GM12875 (cell line): ENCODE results near the gene CEP20.

ENCODE experiments used
- H3K4me3 ChIP-seq: one replicate; pipeline ENCODE4 v1.5.1; 2011; ENCODE audit warnings: low read depth, low read length, control low read depth
- CTCF ChIP-seq: IDR thresholded peaks from 2 replicates; pipeline ENCODE4 v1.5.1; 2011; ENCODE audit warnings: low read depth, mild to moderate bottlenecking, control low read depth, inconsistent platforms, low read length, moderate library complexity, borderline replicate concordance; ENCODE audit not compliant: insufficient read depth

Gene CEP20

GRCh38 chr16:15833541-15833940 is 54.9 kb downstream of the CEP20 start:
- H3K4me3 ChIP-seq = no peak overlapping the region
- no peak for TF ChIP-seq CTCF

- no peak overlapping the region for H3K4me3 ChIP-seq
- no peak for TF ChIP-seq CTCF
Measured at GRCh38 chr16:15832241-15832640, 56.2 kb downstream of the CEP20 start.

GRCh38 chr16:15830832-15831451 is 57.5 kb downstream of the CEP20 start:
- no peak for TF ChIP-seq CTCF
- no peak overlapping the region for H3K4me3 ChIP-seq

GRCh38 chr16:15829460-15829859 is 58.9 kb downstream of the CEP20 start:
- no peak for TF ChIP-seq CTCF
- no peak overlapping the region for H3K4me3 ChIP-seq

- no peak overlapping the region for H3K4me3 ChIP-seq
- TF ChIP-seq CTCF = no peak
Measured at GRCh38 chr16:15827709-15828343, 60.6 kb downstream of the CEP20 start.

- no peak for TF ChIP-seq CTCF
- no peak overlapping the region for H3K4me3 ChIP-seq
Measured at GRCh38 chr16:15827299-15827698, 61.1 kb downstream of the CEP20 start.

- TF ChIP-seq CTCF = no peak
- H3K4me3 ChIP-seq = no peak overlapping the region
Measured at GRCh38 chr16:15825750-15826305, 62.6 kb downstream of the CEP20 start.
